GM11168 (cell line): ENCODE results near the gene DHDH.

Experiments
- in situ Hi-C: fragments of 300-500 bp; cut with MboI; formaldehyde crosslinking; loops from one replicate; pipeline ENCODE4 v1.12.0; 2022; ENCODE audit warnings: low sequenced_read_pairs; ENCODE audit not compliant: unreplicated experiment

DHDH gene

GRCh38 chr19:48989701-48990291 lies 56.3 kb downstream of the DHDH start:
- in situ Hi-C loops, result no loop called here

GRCh38 chr19:48990400-48990799 lies 56.9 kb downstream of the DHDH start:
- in situ Hi-C loops, result no loop called here

- in situ Hi-C loops, result no loop called here
Observed at GRCh38 chr19:48991011-48991609, 57.6 kb downstream of the DHDH start.

- in situ Hi-C loops, result no loop called here
Observed at GRCh38 chr19:48991873-48992580, 58.5 kb downstream of the DHDH start.

GRCh38 chr19:48992581-48993174 lies 59.2 kb downstream of the DHDH start:
- in situ Hi-C loops, result no loop called here

GRCh38 chr19:48993175-48994034 lies 59.9 kb downstream of the DHDH start, which contains the start of the genes GYS1 and RUVBL2:
GYS1 (minus strand) TSS chr19:48993309; CDS start chr19:48993112, 197 bp downstream.
RUVBL2 (plus strand) TSS chr19:48993887; CDS start chr19:48993912, 25 bp downstream.
- in situ Hi-C loops, result no loop called here

GRCh38 chr19:48994035-48994386 lies 60.5 kb downstream of the DHDH start:
- in situ Hi-C loops, result no loop called here
